DOHH2 (cell line): ENCODE measurements around the gene BAHD1.

Experiments
- EZH2phosphoT487 ChIP-seq: fragments of 200-600 bp; sonication (generic); IDR thresholded peaks from 2 replicates; pipeline ENCODE4 v1.6.1; 2017; ENCODE audit warnings: borderline replicate concordance, mild to moderate bottlenecking, antibody characterized with exemption, low read length, moderate library complexity, mixed read lengths
- TF ChIP-seq, protein P1 (sequence below): fragments of 200-600 bp; sonication (generic); IDR thresholded peaks from one replicate; pipeline ENCODE4 v1.5.1; 2014; ENCODE audit warnings: antibody characterized with exemption, mild to moderate bottlenecking, low read depth, low read length; ENCODE audit not compliant: poor library complexity, severe bottlenecking

DNA sequence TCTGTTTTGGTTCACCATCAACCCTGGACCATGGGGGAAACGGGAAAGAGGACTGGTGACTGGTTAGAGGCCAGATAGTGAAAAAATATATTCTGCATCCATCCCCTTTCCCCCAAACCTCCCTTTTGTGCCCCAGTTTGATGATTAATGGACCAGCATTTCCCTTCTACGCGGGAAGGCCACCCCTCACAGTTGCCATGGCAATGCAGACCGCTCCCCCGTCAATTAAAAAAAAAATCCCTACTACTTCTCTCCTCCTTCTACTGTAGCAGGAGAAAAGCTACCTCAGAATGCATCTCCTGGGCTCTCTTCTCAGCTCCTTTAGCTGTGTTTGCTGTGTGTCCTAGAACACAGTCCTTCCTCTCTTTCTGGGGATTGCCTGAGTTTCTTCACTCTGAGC is 4.0 kb downstream of the BAHD1 start:
- TF ChIP-seq EZH2phosphoT487, result no peak
- TF ChIP-seq, protein P1, sequence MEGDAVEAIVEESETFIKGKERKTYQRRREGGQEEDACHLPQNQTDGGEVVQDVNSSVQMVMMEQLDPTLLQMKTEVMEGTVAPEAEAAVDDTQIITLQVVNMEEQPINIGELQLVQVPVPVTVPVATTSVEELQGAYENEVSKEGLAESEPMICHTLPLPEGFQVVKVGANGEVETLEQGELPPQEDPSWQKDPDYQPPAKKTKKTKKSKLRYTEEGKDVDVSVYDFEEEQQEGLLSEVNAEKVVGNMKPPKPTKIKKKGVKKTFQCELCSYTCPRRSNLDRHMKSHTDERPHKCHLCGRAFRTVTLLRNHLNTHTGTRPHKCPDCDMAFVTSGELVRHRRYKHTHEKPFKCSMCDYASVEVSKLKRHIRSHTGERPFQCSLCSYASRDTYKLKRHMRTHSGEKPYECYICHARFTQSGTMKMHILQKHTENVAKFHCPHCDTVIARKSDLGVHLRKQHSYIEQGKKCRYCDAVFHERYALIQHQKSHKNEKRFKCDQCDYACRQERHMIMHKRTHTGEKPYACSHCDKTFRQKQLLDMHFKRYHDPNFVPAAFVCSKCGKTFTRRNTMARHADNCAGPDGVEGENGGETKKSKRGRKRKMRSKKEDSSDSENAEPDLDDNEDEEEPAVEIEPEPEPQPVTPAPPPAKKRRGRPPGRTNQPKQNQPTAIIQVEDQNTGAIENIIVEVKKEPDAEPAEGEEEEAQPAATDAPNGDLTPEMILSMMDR, result no peak
